OCI-LY3 (cell line): ENCODE data around the gene PRICKLE1.

Experiments
- CTCF ChIP-seq: fragments of 200-600, 300-600 bp; sonication (generic); IDR thresholded peaks from 2 replicates; pipeline ENCODE4 v1.5.1; 2014; ENCODE audit warnings: antibody characterized with exemption, low read length, low read depth
- EZH2phosphoT487 ChIP-seq: fragments of 200-600 bp; shearing (Covaris generic); IDR thresholded peaks from 2 replicates; pipeline ENCODE4 v1.6.1; 2018; ENCODE audit warnings: antibody characterized with exemption, mixed run types, low read depth

- TF ChIP-seq EZH2phosphoT487 (no peak), CTCF (no peak)
Measured at GRCh38 chr12:42524716-42525115, 64.8 kb downstream of the PRICKLE1 start.
